HUES48 (cell line): ENCODE measurements around the gene SYMPK.
"Not testable (repeated sequence)": the region's sequence is repeated elsewhere in the genome, so short reads cannot be mapped to it uniquely, and the experiment has no call there.

Experiments
- H3K27ac ChIP-seq: one replicate; pipeline ENCODE4 v1.7.0; 2013; ENCODE audit warnings: low read depth, low read length, inconsistent platforms
- H3K27me3 ChIP-seq: 2 replicates; pipeline ENCODE4 v1.6.1; 2013; ENCODE audit warnings: mild to moderate bottlenecking, low read length; ENCODE audit not compliant: control insufficient read depth, insufficient read depth
- H3K36me3 ChIP-seq: 2 replicates; pipeline ENCODE4 v1.6.1; 2013; ENCODE audit warnings: low read length; ENCODE audit not compliant: control insufficient read depth, insufficient read depth
- H3K4me1 ChIP-seq: 2 replicates; pipeline ENCODE4 v1.6.1; 2013; ENCODE audit warnings: mild to moderate bottlenecking, low read length; ENCODE audit not compliant: control insufficient read depth, insufficient read depth
- H3K4me3 ChIP-seq: 2 replicates; pipeline ENCODE4 v1.5.1; 2013; ENCODE audit warnings: mild to moderate bottlenecking, low read depth, low read length
- H3K9ac ChIP-seq: 2 replicates; pipeline ENCODE4 v1.6.1; 2013; ENCODE audit warnings: mild to moderate bottlenecking, low read depth, low read length, moderate library complexity
- H3K9me3 ChIP-seq: 2 replicates; pipeline ENCODE4 v1.6.1; 2013; ENCODE audit warnings: low read length; ENCODE audit not compliant: control insufficient read depth, insufficient read depth

SYMPK gene

DNA sequence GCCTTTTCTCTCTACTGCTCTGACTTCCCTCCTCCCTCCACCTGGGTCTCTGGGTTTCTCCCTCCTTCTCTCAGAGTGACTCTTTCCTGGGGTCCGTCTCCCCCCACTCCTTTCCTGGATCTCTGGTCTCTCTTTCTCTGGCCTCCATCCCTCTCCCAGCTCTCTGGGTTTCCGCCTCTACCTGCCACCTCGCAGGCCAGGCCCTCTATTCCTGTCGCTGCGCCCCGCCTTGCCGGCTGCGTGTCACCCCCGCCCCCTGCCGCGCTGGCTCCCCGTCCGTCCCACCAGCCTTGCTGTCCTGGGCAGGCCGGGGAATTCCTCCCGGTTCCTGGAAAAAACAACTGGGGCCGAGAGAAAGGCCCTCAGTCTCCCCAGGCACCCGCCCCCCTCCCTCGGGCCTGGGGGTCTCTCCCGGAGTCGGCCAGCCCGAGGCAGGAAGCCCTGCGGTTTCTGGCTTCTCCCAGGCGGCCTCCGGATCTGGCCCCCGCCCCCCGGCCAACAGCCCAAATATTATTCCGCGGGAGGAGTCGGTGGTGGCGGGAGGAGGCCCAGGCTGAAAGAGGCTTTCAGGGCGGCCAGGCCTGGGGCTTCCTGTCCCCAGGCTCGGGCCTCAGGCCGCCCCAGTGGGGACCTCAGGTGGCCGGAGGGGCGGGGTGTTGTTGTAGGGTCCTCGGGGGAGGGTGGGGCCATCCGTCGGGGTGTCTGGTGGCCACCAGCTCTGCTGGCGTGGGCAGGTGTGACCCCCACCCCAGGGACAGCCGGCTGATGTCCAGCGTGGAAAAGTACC is 13.7 kb upstream of the SYMPK start:
- H3K9me3 ChIP-seq = no peaks in the 10 kb centered on the region
- H3K4me1 ChIP-seq = peaks cover 13% of the 10 kb centered on the region
- H3K36me3 ChIP-seq = peaks cover 18% of the 10 kb centered on the region
- peak overlapping the region; percentile 67 for H3K27ac ChIP-seq
- no peaks in the 10 kb centered on the region for H3K27me3 ChIP-seq
- H3K4me3 ChIP-seq = peak overlapping the region; percentile 52
- H3K9ac ChIP-seq = peak overlapping the region; percentile 6; the same call in 1 of the 2 replicates

DNA sequence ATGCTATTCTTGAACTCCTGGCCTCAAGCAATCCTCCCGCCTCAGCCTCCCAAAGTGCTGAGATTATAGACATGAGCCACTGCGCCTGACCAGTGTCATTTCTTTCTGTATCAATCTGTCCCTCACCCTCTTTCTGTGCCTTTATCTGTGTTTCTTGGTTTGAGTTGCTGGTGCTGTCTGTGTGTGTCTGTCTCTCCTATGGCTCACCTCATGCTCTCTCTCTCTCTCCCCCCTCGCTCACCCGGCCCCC is 13.1 kb upstream of the SYMPK start:
- peak overlapping the region; percentile 6; the same call in 1 of the 2 replicates for H3K9ac ChIP-seq
- H3K4me1 ChIP-seq = peaks cover 7% of the 10 kb centered on the region
- no peaks in the 10 kb centered on the region for H3K27me3 ChIP-seq
- peaks cover 19% of the 10 kb centered on the region for H3K36me3 ChIP-seq
- H3K27ac ChIP-seq = no peak overlapping the region
- no peaks in the 10 kb centered on the region for H3K9me3 ChIP-seq
- peak overlapping the region; percentile 52; the same call in 1 of the 2 replicates for H3K4me3 ChIP-seq

DNA sequence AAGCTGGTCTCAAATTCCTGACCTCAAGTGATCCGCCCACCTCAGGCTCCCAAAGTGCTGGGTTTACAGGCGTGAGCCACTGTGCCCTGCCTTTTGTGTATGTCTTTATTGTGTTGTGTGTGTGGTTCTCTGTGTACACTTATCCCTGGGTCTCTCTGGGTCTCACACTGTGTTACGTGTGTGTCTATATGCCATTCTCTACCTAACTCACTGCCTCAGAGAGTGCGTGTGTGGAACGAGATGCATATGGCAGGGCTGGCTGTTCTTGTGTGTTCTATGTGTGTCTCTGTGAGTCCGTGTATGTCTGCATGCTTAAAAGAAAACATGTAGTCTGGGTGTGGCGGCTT is 11.6 kb upstream of the SYMPK start:
- Histone ChIP-seq H3K36me3 (peaks cover 19% of the 10 kb centered on the region), H3K4me1 (peaks cover 5% of the 10 kb centered on the region; the same call in 1 of the 2 replicates), H3K27ac (no peak overlapping the region), H3K27me3 (no peaks in the 10 kb centered on the region), H3K9me3 (no peaks in the 10 kb centered on the region), H3K9ac (no peak overlapping the region), H3K4me3 (no peak overlapping the region)

DNA sequence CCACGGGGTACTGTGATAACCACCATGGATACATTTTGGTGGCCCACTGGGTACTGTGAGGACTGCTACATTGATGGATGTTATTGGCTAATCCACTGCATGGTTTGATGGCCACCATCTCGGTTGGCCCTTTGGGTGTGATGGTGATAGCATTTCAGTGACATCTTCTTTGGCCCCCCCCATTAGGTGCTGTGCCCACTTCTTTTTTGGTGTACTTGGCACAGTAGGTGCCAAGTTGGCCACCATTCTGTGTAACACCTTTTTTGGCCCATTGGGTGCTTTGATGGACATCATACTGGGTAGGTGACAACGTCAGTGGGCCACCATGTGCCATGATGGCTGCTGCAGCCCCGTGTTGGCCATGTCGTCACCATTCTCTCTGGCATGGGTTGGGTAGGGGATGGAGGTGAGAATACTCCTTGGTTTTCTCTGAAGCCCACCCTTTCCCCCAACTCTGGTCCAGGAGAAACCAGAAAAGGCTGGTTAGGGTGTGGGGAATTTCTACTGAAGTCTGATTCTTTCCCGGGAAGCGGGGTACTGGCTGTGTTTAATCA is 10.3 kb upstream of the SYMPK start:
- Histone ChIP-seq H3K27me3 (no peaks in the 10 kb centered on the region), H3K4me3 (no peak overlapping the region), H3K4me1 (peaks cover 5% of the 10 kb centered on the region; the same call in 1 of the 2 replicates), H3K36me3 (peaks cover 19% of the 10 kb centered on the region), H3K9me3 (no peaks in the 10 kb centered on the region), H3K27ac (peak overlapping the region; percentile 2), H3K9ac (no peak overlapping the region)

DNA sequence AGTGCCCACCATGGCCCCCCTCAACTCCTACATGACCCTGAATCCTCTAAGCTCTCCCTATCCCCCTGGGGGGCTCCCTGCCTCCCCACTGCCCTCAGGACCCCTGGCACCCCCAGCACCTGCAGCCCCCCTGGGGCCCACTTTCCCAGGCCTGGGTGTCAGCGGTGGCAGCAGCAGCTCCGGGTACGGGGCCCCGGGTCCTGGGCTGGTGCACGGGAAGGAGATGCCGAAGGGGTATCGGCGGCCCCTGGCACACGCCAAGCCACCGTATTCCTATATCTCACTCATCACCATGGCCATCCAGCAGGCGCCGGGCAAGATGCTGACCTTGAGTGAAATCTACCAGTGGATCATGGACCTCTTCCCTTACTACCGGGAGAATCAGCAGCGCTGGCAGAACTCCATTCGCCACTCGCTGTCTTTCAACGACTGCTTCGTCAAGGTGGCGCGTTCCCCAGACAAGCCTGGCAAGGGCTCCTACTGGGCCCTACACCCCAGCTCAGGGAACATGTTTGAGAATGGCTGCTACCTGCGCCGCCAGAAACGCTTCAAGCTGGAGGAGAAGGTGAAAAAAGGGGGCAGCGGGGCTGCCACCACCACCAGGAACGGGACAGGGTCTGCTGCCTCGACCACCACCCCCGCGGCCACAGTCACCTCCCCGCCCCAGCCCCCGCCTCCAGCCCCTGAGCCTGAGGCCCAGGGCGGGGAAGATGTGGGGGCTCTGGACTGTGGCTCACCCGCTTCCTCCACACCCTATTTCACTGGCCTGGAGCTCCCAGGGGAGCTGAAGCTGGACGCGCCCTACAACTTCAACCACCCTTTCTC is 9.4 kb upstream of the SYMPK start:
- Histone ChIP-seq H3K27ac (no peak overlapping the region), H3K4me3 (no peak overlapping the region), H3K9ac (no peak overlapping the region), H3K9me3 (no peaks in the 10 kb centered on the region), H3K27me3 (no peaks in the 10 kb centered on the region), H3K36me3 (peaks cover 22% of the 10 kb centered on the region), H3K4me1 (peaks cover 5% of the 10 kb centered on the region; the same call in 1 of the 2 replicates)

DNA sequence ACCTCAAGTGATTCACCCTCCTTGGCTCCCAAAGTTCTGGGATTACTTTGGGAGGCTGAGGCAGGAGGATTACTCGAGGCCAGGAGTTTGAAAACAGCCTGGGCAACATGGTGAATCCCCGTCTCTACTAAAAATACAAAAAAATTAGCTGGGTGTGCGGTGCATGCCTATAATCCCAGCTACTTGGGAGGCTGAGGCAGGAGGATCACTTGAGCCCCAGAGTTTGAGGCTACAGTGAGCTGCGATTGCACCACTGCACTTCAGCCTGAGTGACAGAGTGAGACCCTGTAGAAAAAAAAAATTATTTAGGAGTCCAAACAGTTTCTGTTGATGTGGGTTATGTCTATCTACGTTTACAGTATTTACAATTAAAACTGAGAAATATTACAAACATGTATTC is 7.9 kb upstream of the SYMPK start:
- no peaks in the 10 kb centered on the region for H3K9me3 ChIP-seq
- peaks cover 6% of the 10 kb centered on the region; the same call in 1 of the 2 replicates for H3K4me1 ChIP-seq
- H3K27ac ChIP-seq = no peak overlapping the region
- H3K4me3 ChIP-seq = no peak overlapping the region
- no peak overlapping the region for H3K9ac ChIP-seq
- no peaks in the 10 kb centered on the region for H3K27me3 ChIP-seq
- peaks cover 22% of the 10 kb centered on the region for H3K36me3 ChIP-seq

DNA sequence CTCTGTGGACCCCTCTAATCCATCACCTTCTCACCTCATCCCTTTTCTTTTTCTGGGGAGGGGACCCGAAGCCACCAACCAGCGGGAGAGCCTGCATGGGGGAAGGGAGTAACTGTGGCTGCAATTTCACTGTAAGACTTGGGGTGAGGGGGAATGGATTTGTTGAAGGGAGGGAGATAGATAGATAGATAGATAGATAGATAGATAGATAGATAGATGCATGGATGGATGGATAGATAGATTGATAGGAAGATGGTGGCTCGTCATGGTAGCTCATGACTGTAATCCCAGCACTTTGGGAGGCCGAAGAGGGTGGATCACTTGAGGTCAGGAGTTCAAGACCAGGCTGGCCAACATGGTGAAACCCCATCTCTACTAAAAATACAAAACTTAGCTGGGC is 4.3 kb upstream of the SYMPK start:
- not testable (repeated sequence) for H3K27me3 ChIP-seq, H3K4me3 ChIP-seq
- H3K4me1 ChIP-seq = peaks cover 12% of the 10 kb centered on the region; the same call in 1 of the 2 replicates

DNA sequence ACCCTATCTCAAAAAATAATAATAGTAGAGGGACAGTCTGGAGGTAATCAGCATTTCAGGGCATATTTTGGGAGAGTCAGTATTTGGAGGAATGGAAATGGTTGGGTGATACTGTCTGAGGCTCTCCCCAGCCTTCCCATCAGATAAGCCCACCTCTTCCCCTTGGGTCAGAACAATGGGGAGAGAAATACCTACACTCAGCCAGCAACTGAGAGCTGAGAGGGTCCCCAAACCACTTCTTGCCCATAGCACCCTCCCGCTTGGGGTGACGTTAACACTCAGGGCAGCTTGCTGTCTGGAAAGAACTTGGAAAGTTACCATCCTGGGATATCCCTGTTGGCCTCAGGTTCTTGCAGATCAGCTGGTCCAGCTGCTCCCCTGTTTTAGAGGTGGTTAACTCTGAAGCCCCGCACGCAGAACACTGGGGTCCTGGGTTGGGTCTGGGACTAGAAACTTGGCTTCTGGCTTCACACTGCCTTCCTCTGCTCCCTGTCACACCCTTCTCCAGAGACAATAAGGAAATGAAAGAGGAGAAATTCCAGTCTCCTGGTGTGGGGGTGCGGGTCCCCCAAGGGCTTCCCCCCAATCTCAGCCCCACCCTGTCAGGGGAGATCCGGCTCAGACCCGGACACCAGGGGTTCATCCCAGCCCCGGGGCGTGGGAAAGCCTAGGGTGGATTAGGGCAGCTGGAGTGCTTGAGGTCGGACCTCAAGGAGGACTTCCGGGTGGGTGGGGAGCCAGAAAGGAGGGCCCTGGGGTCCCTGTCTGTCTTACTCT is 3.6 kb upstream of the SYMPK start:
- H3K27ac ChIP-seq = no peak overlapping the region
- H3K4me3 ChIP-seq = peak overlapping the region; percentile 22; the same call in 1 of the 2 replicates
- no peaks in the 10 kb centered on the region for H3K9me3 ChIP-seq
- no peaks in the 10 kb centered on the region for H3K27me3 ChIP-seq
- 0 out of 2 replicates have a peak, but pooled peaks cover 4% of the 10 kb centered on the region for H3K36me3 ChIP-seq
- H3K4me1 ChIP-seq = peaks cover 12% of the 10 kb centered on the region; the same call in 1 of the 2 replicates
- H3K9ac ChIP-seq = no peak overlapping the region

More for the DNA sequence above, 4.3 kb upstream of the SYMPK start:
- H3K9ac ChIP-seq, H3K27ac ChIP-seq, H3K9me3 ChIP-seq, H3K36me3 ChIP-seq: not testable (repeated sequence)

DNA sequence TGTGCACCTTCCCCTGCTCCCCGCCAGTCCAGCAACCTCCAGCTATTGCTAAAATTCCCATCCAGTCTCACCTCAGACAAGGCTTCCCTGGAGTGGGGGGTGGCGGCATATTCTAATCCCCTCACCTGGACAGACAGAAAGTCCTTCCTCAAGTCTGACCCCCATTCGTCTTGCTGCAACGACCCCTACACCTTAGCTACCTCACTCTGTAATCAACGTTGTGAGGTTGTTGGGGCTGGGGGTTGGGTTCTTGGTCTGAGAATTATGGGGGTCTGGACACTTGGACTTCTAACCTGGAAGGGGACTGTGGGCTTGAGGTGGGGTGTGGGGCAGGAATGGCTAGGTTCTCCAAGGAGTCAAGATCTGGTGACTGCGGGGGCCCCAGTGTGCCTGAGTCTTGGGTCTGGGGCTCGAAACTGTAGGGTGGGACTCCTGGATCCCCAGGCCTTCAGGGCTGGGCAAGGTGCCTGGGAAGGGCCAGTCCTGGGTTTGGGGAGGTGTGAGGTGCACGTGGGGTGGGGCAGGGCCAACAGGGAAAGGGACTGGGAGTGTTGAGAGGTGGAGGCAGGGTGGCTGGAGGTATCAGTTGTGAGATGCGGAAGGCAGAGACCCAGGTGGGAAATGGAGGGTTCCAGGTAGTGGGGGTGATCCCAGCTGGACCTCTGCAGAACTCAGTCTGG is 2.5 kb upstream of the SYMPK start:
- H3K9ac ChIP-seq = no peak overlapping the region
- peaks cover 10% of the 10 kb centered on the region; the same call in 1 of the 2 replicates for H3K36me3 ChIP-seq
- H3K4me3 ChIP-seq = peak overlapping the region; percentile 89
- no peaks in the 10 kb centered on the region for H3K27me3 ChIP-seq
- no peaks in the 10 kb centered on the region for H3K9me3 ChIP-seq
- H3K27ac ChIP-seq = no peak overlapping the region
- peaks cover 12% of the 10 kb centered on the region; the same call in 1 of the 2 replicates for H3K4me1 ChIP-seq

DNA sequence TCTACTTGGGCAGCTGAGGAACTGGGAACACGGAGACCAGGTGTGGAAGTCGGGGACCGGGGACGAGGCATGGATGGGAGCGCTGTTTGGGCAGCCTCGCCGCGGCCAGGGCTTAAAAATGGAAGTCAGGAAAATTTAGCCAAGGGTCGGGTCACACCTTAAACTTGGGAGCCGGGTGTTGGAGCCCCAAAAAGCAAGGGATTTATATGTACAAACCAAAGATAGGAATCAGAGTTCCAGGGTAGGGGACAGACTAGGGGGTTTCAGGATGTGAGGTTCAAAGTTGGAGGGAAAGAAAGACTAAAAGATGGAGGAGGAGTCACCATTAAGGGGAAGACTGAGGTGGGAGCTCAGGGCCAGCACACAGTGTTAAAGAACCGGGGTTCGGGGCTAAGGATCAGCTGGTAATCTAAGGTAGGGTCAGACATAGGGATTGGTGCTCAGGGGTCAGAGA is 1.7 kb upstream of the SYMPK start:
- no peaks in the 10 kb centered on the region for H3K27me3 ChIP-seq
- peaks cover 17% of the 10 kb centered on the region for H3K36me3 ChIP-seq
- peaks cover 12% of the 10 kb centered on the region; the same call in 1 of the 2 replicates for H3K4me1 ChIP-seq
- peak overlapping the region; percentile 35 for H3K27ac ChIP-seq
- peak overlapping the region; percentile 89 for H3K4me3 ChIP-seq
- no peaks in the 10 kb centered on the region for H3K9me3 ChIP-seq
- H3K9ac ChIP-seq = peak overlapping the region; percentile 67
